HG02759 (cell line): ENCODE results near the gene OPHN1.
"Not testable (repeated sequence)": the region's sequence is repeated elsewhere in the genome, so short reads cannot be mapped to it uniquely, and the experiment has no call there.

Source experiments
- ATAC-seq: cut with Tn5 transposase; IDR thresholded peaks from one replicate; pipeline ENCODE4 v1.9.1; 2021; ENCODE audit warnings: mild to moderate bottlenecking, moderate library complexity; ENCODE audit not compliant: unreplicated experiment

The OPHN1 gene

DNA sequence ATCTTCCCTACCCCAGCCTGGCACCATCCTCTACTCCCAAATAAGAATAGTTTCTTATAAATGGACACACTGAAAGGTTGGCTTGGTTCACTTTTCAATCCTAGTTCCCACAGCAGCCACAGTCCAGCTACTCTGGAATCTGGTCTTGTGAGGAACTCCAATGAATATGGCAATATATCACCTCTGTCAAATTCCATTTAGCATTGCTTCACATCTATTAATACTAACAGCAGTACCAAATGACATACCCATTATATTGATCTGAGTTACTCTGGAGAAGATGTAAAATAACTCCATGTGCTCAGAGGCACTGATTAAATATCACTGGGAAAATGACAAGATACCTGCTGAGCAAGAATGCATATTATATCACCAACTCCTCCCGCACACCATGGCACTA, 8.6 kb downstream of the OPHN1 start:
- ATAC-seq = no peak

GRCh38 chrX:68422478-68422877, 10.8 kb downstream of the OPHN1 start:
- no peak for ATAC-seq

GRCh38 chrX:68421636-68422035, 11.7 kb downstream of the OPHN1 start:
- ATAC-seq = no peak

DNA sequence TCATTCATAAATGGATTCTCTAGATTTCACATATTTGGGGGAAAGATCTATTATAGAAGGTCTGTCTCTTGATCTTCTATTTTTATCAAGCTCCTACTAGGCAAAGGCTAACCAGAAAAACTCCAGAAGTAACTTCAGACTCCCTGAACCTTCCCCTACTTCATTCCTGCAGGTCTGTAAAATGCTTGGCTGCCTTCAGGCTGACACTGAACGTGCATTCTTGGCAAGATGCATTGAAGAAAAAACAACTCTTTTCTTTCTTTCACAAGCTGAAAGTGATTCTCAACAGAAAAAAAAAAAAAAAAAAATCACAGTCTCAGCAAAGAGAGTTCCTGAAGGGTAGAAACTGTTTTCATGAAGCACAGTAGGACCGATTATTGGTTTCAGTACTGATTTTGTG, 12.7 kb downstream of the OPHN1 start:
- no peak for ATAC-seq

DNA sequence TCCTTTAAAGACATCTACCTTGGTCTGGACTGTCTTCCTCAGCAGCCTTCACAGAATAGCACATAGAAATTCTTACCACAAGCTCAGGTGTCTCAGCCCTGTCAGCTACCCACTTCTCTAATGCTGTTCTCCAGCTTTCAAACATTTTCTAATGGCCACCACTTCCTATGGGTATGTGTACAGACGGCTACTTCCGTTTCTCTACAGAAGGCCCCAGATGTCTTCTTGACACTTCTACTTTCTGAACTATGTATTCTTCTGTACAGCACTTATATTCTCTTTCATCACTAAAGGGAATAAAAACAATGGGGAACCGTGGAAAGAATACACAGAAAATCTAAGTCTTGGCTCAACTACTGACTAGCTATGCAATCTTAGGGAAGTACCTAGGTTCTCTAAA, 13.3 kb downstream of the OPHN1 start:
- no peak for ATAC-seq

- ATAC-seq = no peak
Observed at GRCh38 chrX:68417651-68418050, 15.6 kb downstream of the OPHN1 start.

DNA sequence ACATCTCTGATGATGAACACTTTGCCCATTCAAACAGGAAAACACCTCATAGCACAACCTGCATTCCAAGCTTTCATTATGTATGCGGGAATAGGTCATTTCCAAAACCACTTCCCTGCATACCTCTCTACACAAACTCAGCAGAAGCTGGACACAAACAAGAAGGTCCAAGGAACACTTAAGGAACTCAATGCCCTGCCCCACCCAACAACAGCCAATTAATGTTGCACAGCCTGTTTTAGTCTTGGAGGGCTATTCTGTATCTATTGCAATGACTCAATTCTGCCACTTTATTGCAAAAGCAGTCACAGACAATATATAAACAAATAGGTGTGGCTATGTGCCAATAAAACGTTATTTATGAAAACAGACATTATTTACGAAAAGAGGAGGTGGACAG, 16.7 kb downstream of the OPHN1 start:
- no peak for ATAC-seq

- ATAC-seq = no peak
Observed at GRCh38 chrX:68415316-68415715, 18.0 kb downstream of the OPHN1 start.

GRCh38 chrX:68413254-68413653, 20.0 kb downstream of the OPHN1 start:
- no peak for ATAC-seq

- ATAC-seq = no peak
Observed at GRCh38 chrX:68411729-68412128, 21.6 kb downstream of the OPHN1 start.

DNA sequence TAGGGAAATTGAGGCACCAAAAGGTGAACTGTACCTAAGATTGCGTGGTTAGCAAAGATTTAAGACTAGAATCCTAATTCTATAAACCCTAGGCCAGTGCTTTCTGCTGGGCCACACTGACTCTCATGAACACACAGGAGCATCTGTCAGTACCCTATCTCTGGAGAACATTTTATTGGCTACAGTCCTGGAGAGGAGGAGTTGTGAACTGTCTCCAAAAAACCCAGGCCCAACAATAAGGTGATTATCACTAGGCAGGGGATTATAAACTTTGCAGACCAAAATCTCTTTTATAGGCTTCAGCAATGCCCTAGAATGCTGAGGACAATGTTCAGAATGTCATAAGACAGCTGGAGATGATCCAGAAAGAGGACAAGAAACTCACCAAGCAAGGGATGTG, 24.1 kb downstream of the OPHN1 start:
- no peak for ATAC-seq

- no peak for ATAC-seq
Observed at GRCh38 chrX:68403522-68403921, 29.8 kb downstream of the OPHN1 start.

DNA sequence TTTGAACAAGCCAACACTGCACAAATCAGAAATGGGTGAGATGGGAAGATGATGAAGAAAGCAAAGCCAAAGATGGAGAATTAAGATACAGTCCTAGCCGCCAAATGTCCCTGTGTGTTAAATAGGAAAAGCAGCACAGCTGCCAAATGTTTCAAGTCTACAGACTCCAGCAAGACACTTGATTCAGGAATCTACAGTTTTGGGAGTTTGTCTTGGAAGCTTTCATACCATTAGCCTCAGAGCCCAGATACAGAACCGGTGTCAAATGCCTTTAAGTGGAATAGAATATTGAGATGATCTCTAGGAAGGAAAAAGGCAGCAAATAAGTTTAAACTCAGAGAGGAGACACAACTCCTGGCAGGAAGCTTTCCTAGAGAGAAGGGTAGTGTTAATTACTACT, 30.3 kb downstream of the OPHN1 start:
- no peak for ATAC-seq

- no peak for ATAC-seq
Observed at GRCh38 chrX:68402094-68402493, 31.2 kb downstream of the OPHN1 start.

DNA sequence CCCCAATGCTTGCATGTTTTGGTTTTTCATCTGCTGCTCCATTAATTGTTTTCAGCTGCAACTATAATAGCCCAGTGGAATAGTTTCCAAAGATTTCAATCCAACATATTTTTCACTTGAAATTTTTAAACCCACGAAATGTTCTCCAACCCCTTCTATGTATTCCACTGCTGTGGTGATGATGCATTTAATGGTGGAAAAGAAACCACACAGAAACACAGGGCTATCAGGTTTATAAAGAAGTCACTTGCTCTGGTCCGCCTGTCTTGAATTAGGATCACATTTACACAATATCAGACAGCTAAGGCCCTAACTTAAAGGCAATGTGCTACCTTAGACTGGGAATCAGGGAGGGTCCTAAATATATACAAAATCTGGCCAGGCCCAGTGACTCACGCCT, 35.0 kb downstream of the OPHN1 start:
- no peak for ATAC-seq

GRCh38 chrX:68396953-68397352, 36.3 kb downstream of the OPHN1 start:
- no peak for ATAC-seq

DNA sequence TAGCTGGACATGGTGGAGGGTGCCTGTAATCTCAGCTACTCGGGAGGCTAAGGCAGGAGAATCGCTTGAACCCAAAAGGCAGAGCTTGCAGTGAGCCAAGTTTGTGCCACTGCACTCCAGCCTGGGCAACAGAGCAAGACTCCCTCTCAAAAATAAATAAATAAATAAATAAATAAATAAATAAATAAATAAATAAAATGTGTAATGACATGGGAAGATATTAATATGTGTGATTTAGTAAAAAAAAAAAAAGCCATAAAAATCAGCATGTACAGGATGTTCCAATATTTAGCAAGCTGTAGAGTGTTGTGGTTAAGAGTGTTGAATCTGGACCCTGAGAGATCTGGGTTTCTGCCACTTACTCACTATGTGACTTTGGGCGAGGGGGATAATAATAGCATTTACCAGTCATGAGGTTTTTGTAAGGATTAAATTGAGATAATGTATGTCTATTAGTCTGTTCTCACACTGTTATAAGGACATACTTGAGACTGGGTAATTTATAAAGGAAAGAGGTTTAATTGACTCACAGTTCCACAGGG, 43.8 kb downstream of the OPHN1 start:
- ATAC-seq = not testable (repeated sequence)

- no peak for ATAC-seq
Observed at GRCh38 chrX:68387776-68388175, 45.5 kb downstream of the OPHN1 start.

DNA sequence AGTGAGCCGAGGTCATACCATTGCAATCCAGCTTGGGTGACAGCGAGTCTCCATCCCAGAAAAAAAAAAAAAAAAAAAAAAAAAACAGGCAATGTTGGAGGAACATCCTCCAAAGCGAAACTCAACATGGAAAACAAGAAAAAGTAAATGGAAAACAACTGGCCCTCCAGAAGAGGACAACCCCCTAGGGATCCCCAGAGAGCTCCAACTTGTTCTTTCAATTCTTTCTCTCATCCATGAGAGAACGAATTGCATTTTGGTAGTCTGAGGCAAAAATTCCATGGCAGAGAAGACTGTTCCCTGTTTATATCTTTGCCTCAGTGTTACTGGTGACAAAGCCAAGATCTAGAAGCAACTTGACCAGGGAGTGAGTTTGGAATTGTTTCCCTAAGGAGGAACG, 49.8 kb downstream of the OPHN1 start:
- no peak for ATAC-seq

GRCh38 chrX:68377579-68377978, 55.7 kb downstream of the OPHN1 start:
- not testable (repeated sequence) for ATAC-seq

DNA sequence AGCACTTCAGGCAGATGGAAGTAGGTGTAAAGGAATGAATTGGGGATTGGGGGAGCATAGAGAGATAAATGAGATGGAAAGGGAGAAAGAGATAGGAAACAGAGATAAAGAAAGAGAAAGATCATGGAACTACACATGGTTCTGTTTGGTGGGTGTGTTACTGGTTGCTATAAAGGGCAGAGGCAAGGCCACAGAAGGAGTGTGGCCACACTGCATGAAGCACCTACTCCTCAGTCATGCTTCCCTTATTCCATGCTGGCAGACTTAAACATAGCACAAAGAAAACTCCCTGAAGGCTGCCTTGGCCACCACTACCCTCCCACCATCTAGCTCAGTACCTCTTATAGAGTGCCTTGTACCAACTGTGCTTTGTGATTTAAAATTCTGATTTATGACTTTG, 56.9 kb downstream of the OPHN1 start:
- ATAC-seq = no peak

DNA sequence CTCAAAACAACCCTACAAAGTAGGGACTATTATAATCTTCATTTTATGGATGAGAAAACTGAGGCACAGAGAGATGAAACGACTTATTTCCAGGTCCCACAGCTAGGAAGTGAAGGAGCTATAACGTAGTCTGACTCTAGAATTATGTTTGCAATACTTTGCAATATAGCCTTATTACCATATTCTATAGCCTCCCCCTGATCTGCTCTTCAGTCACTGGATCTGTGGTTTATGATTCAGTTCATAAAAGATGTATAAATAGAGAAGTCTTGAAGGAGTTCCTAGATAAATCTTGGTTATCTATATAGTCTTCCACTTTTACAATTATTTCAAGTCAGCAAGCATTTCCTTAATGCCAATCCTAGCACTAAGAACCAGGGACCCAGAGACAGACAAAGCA, 57.5 kb downstream of the OPHN1 start:
- ATAC-seq = no peak

- no peak for ATAC-seq
Observed at GRCh38 chrX:68372665-68373064, 60.6 kb downstream of the OPHN1 start.

GRCh38 chrX:68369559-68369958, 63.7 kb downstream of the OPHN1 start:
- ATAC-seq = no peak
